Muscle layer of colon (tissue), 2 donors: ENCODE measurements around the gene COMMD8.

ENCODE experiments used
- H3K27ac ChIP-seq: one replicate; pipeline ENCODE4 v1.7.0; 2013; ENCODE audit warnings: low read depth, mild to moderate bottlenecking, low read length, moderate library complexity
- H3K27me3 ChIP-seq, 2 donors: one replicate each; pipeline ENCODE4 v1.7.0; 2013; ENCODE audit warnings: low read length in 2 of 2, mild to moderate bottlenecking in 2 of 2; ENCODE audit not compliant: insufficient read depth in 2 of 2, control insufficient read depth in 1 of 2
- H3K36me3 ChIP-seq: one replicate; pipeline ENCODE4 v1.7.0; 2013; ENCODE audit warnings: mild to moderate bottlenecking, low read length; ENCODE audit not compliant: insufficient read depth
- H3K4me1 ChIP-seq: one replicate; pipeline ENCODE4 v1.7.0; 2013; ENCODE audit warnings: mild to moderate bottlenecking, low read length; ENCODE audit not compliant: insufficient read depth
- H3K4me3 ChIP-seq, 2 donors: one replicate each; pipeline ENCODE4 v1.7.0; 2013; ENCODE audit warnings: low read length in 2 of 2, low read depth in 1 of 2, mild to moderate bottlenecking in 1 of 2, moderate library complexity in 1 of 2
- H3K9ac ChIP-seq: one replicate; pipeline ENCODE4 v1.7.0; 2013; ENCODE audit warnings: low read length
- H3K9me3 ChIP-seq: one replicate; pipeline ENCODE4 v1.7.0; 2013; ENCODE audit warnings: mild to moderate bottlenecking, low read length
- donor health status: abdominal sarcoma.
- donor health status: Adenocarcinoma of cecum.

COMMD8 gene

DNA sequence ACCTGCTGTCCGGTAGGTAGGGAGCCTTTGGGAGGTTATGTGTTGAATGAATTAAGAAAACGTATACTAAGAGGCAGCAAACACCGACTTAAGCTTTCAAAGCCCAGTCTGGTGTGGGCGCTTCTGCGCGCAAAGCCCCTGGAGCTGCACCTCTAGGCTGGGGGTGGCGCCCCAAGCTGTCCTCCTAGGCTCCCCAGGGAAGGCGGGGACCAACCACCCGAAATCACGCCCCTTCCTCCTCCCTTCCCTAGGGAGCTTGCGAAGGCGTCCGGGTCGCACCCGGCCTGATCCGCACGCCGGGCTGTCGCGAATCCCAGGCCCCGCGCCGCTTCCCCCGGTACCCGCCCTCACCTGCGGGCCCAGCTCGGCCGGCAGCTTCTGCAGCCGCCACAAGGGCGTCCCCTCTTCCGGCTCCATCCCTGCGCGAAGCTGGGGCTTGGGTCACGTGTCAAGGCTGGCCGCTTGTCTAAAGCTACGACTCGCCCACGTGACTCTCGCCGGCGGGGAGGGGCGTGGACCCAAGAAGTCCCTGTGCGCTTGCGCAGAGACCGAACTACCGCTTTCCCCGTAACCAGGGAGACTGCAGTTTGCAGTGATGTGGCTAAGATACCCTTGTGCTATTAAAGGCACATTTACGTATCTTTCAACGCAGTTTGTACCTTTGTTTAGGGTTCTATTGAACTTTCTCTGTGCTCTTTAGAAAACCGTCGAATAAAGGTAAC lies at the start of gene COMMD8:
TSS of gene COMMD8 (minus strand) at position 468 of the 722 bp plus-strand sequence. CDS start at position 417, 51 bp downstream.
- no peaks in the 10 kb centered on the region for H3K9me3 ChIP-seq
- peak within 1 kb of the TSS; percentile 75 for H3K9ac ChIP-seq
- peaks cover 17% of the 10 kb centered on the region for H3K4me1 ChIP-seq
- peak within 1 kb of the TSS; percentile 91 for H3K27ac ChIP-seq
- H3K4me3 ChIP-seq, result peak within 1 kb of the TSS; percentile 86 to 97
- no peaks in the 10 kb centered on the region for H3K27me3 ChIP-seq
- no peaks in the 10 kb centered on the region for H3K36me3 ChIP-seq

DNA sequence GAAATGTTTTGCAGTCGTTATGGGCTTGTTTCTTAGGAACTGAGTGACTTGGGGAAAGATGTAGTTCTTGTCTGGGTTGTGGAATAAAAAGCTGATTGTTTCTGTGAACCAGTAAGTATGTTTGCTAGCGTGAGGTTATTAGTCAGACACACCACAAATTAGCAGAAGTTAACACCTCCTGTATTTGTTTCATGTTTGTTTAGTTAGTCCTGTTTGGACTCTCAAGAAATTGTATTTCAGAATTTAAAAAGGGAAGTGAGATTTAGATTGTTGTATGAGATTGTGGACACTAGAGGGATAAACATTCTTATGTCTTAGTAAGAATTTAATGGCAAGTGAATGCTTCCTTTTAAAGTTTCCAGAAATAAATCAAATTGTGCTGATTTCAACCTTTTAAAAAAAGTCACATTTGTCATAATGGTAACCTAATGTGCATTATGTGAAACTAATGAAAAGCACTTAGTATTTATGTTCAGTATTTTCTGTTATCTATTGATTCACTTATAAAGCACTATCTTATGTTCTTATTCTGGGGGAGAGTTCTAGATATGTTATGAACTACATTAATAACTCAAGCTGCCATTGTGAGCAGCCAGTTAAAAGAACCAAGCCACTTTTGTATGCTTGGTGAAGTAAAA lies 47.1 kb upstream of the COMMD8 start:
- peaks cover 19% of the 10 kb centered on the region for H3K36me3 ChIP-seq
- H3K27me3 ChIP-seq, result no peaks in the 10 kb centered on the region
- H3K9ac ChIP-seq, result no peak overlapping the region
- no peaks in the 10 kb centered on the region for H3K9me3 ChIP-seq
- no peak overlapping the region for H3K27ac ChIP-seq
- no peak overlapping the region for H3K4me3 ChIP-seq
- H3K4me1 ChIP-seq, result peaks cover 10% of the 10 kb centered on the region

DNA sequence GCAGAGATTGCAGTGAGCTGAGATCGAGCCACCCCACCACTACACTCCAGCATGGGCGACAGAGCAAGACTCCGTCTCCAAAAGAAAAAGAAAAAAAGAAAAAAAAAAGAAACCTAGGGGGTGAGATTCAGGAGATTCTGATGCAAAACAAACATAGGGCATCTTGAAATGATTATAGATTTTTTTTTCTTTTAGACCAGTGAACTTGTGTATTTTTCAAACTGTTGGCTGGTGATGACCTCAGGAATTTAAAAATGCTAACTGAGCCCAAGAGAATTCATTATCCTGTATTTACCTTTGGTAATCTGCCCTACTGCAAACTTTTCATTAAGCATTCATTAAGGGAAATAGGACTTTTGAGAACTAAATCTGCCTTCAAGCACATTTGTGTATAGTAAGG lies 42.2 kb upstream of the COMMD8 start:
- Histone ChIP-seq H3K4me3 (no peak overlapping the region), H3K36me3 (no peaks in the 10 kb centered on the region), H3K27me3 (no peaks in the 10 kb centered on the region), H3K27ac (no peak overlapping the region), H3K9me3 (no peaks in the 10 kb centered on the region), H3K9ac (no peak overlapping the region), H3K4me1 (peaks cover 7% of the 10 kb centered on the region)

DNA sequence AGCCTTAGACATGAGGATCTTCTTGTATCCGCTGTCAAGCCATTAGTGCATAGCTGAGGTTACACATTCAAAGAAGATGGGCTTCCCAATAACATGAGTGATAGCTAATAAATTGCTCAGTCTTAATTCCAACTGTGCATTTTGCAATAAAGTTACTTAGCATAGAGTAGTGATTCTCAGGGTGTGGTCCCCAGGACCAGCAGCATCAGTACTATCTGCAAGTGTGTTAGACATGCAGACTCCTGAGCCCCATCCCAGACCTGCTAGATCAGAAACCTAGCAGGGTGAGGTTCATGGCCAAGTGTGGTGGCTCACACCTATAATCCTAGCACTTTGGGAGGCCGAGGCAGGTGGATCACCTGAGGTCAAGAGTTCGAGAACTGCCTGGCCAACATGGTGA lies 41.6 kb upstream of the COMMD8 start:
- Histone ChIP-seq H3K9ac (no peak overlapping the region), H3K9me3 (no peaks in the 10 kb centered on the region), H3K4me3 (no peak overlapping the region), H3K27ac (no peak overlapping the region), H3K4me1 (peaks cover 2% of the 10 kb centered on the region), H3K36me3 (no peaks in the 10 kb centered on the region), H3K27me3 (no peaks in the 10 kb centered on the region)

DNA sequence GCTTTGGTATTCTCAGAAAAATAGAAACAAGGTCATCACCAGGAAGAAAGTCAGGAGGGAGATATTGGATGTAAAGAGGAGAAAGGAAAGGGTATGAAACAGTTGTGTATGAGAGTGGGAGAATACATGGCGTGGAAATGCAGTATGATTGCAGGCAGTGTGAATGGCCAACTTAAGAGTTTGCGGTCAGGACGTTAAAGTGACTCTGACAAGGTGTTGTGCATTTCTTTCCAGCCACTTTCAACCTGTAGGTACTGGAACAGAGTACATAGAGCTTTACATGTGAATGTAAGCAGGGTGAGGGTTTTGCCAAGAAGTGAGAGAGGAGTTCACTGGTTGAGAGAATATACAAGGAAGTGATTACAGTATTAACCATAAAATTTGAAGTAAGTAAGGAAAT lies 37.3 kb upstream of the COMMD8 start:
- Histone ChIP-seq H3K27ac (no peak overlapping the region), H3K4me1 (peaks cover 14% of the 10 kb centered on the region), H3K27me3 (no peaks in the 10 kb centered on the region)

DNA sequence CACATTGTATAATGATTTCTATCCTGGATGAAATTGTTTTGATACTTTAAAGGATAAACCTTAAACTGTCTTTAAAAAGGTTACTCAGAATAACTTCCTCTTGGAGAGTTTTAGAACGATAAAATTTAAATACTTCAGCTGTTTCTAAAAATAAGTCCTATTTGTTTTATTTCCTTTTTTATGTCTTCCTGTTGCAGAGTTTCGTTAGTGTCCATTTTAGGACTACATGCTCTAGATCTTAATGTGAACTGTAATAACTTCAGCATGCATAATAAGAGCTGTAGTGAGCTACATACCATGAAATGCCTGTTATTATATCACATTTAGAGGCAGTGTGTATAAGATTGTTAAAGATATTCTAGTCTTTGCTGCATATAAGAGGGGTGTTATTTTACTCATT lies 36.2 kb upstream of the COMMD8 start:
- Histone ChIP-seq H3K4me1 (peaks cover 14% of the 10 kb centered on the region), H3K27ac (no peak overlapping the region), H3K27me3 (no peaks in the 10 kb centered on the region), H3K9me3 (no peaks in the 10 kb centered on the region), H3K36me3 (no peaks in the 10 kb centered on the region), H3K9ac (no peak overlapping the region), H3K4me3 (no peak overlapping the region)

More for the DNA sequence above, 37.3 kb upstream of the COMMD8 start:
- H3K36me3 ChIP-seq, result no peaks in the 10 kb centered on the region
- no peak overlapping the region for H3K4me3 ChIP-seq
- H3K9me3 ChIP-seq, result no peaks in the 10 kb centered on the region
- no peak overlapping the region for H3K9ac ChIP-seq

DNA sequence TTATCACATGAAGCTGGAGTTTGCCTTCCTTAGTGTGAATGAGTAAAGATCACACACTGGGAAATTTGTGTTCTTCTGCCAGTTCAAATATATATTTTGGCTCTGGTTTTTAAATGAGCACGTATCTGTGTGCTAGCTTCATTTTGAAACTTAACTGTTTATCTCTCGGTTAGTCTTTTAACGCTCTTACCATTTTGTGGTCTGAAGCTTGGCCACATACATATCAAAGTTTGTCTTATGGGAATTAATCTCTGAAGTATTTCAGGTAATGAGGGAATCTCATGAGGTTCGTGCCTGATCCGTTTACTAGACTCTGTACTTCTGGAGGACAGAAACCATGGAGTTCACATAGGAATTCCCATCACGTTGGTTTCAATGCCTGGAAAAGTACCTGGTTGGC lies 35.4 kb upstream of the COMMD8 start:
- Histone ChIP-seq H3K27me3 (no peaks in the 10 kb centered on the region), H3K4me1 (peaks cover 14% of the 10 kb centered on the region), H3K9ac (no peak overlapping the region), H3K27ac (no peak overlapping the region), H3K9me3 (no peaks in the 10 kb centered on the region), H3K4me3 (no peak overlapping the region), H3K36me3 (no peaks in the 10 kb centered on the region)

DNA sequence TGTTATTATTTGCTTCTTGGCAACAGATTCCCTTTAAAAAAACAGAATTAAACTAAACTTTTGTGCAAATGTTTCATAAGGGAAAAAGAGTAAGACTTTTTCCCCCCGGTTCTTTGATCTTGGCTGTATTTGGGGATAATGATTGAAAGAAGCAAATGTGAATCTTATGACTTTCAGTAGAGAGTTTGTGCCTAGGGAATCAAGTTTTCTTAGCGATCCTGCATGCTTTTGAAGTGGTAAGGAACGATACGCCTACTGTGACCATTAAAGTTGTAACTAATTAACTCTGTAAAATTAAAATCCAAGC lies 30.6 kb upstream of the COMMD8 start:
- H3K9ac ChIP-seq, result no peak overlapping the region
- no peaks in the 10 kb centered on the region for H3K9me3 ChIP-seq
- H3K36me3 ChIP-seq, result no peaks in the 10 kb centered on the region
- H3K4me3 ChIP-seq, result no peak overlapping the region
- H3K27me3 ChIP-seq, result no peaks in the 10 kb centered on the region
- H3K27ac ChIP-seq, result no peak overlapping the region
- peaks cover 16% of the 10 kb centered on the region for H3K4me1 ChIP-seq

DNA sequence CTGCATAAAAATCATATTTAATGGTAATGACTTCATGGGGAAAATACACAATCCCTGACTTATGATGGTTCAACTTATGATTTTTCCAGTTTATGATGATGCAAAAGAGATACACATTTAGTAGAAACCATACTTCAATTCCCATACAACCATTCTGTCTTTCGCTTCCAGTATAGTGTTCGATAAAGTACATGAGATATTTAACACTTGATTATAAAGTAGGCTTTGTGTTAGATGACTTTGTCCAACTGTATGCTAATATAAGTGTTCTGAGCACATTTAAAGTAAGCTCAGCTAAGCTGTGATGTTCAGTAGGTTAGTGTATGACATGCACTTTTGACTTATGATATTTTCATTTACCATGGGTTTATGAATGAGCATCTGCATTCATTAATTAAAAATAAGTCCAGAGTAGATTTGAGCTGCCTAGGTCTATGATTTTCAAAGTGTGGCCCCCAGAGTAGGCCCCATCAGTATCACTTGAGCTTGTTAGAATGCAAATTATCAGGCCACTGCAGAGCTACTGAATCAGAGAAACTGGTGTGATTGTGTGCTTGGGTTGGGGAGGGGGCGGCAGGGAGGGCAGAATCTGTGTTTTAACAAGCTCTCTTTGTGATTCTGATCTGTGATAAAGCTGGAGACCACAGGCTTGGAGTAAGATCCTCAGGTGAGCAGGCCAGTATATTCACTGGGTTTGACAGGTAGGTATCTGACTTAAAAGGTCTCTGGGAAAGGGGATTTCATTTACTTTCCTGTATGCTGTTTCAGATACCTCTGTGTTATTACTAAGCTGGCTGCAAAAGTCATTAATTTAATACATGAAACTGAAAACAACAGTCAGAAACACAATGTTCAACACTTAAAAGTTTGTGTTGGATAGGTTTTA lies 30.0 kb upstream of the COMMD8 start:
- no peaks in the 10 kb centered on the region for H3K36me3 ChIP-seq
- H3K4me1 ChIP-seq, result peaks cover 12% of the 10 kb centered on the region
- no peak overlapping the region for H3K4me3 ChIP-seq
- no peaks in the 10 kb centered on the region for H3K9me3 ChIP-seq
- no peak overlapping the region for H3K9ac ChIP-seq
- no peaks in the 10 kb centered on the region for H3K27me3 ChIP-seq
- H3K27ac ChIP-seq, result no peak overlapping the region

DNA sequence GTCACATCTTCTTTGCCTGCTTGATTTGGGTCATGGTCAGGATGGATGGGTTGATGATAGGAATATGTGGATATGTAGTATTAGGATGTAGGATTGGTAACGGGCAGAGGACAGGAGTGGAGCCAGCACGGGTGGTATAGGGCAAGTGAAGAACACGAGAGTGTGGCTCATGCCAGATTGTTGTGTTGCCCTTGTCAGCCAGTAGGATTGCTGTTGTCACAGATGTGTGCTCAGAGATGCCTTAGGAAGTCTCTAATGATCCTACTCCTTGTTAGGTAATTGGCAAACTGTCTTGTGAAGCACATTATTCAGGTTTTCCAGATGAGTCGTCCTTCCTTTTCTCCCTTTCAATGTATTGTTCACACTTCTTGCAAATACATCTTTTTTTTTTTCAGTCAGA lies 27.0 kb upstream of the COMMD8 start:
- Histone ChIP-seq H3K9ac (no peak overlapping the region), H3K4me1 (peaks cover 21% of the 10 kb centered on the region), H3K4me3 (no peak overlapping the region), H3K36me3 (no peaks in the 10 kb centered on the region), H3K27me3 (no peaks in the 10 kb centered on the region), H3K27ac (no peak overlapping the region), H3K9me3 (no peaks in the 10 kb centered on the region)

DNA sequence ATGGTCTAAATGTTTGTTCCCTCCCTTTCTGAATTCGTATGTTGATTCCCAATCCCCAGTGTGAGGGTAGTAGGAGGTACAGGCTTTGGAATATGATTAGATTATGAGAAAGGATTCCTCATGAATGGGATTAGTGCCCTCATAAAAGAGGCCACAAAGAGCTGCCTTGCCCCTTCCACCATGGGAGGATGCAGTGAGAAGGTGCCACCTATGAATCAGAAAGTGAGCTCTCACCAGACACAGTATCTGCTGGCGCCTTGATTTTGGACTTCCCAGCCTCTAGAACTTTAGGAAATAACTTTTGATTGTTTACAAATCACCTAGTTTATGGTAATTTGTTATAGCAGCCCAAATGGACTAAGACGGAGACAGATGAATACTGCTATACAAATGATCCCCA lies 25.2 kb upstream of the COMMD8 start:
- no peaks in the 10 kb centered on the region for H3K36me3 ChIP-seq
- H3K27ac ChIP-seq, result no peak overlapping the region
- H3K4me3 ChIP-seq, result no peak overlapping the region
- H3K9ac ChIP-seq, result no peak overlapping the region
- no peaks in the 10 kb centered on the region for H3K27me3 ChIP-seq
- no peaks in the 10 kb centered on the region for H3K9me3 ChIP-seq
- H3K4me1 ChIP-seq, result peaks cover 28% of the 10 kb centered on the region
